Astrocyte (in vitro differentiated cells and primary cell): ENCODE data around the gene BAIAP3. TPM values are rescaled to one million over a fixed set of nuclear protein-coding genes. Genes with fewer than 3 reads are reported as not detected.

Source experiments
- DNase-seq: peaks from one replicate; pipeline ENCODE4 v3.0.0-alpha.2; 2010; ENCODE audit warnings: low read depth
- FAIRE-seq: peaks from 2 replicates; lab custom pipeline; 2011; peaks lifted over from hg19 to GRCh38; lab: Jason Lieb, UNC
- H2AFZ ChIP-seq: 2 replicates; pipeline ENCODE4 v1.6.0; 2012; ENCODE audit warnings: low read depth, low read length, inconsistent platforms
- H3K27ac ChIP-seq: 2 replicates; pipeline ENCODE4 v1.5.1; 2011; ENCODE audit warnings: low read depth, low read length, inconsistent platforms
- H3K27me3 ChIP-seq: 2 replicates; pipeline ENCODE4 v1.6.0; 2011; ENCODE audit warnings: low read length, inconsistent platforms; ENCODE audit not compliant: insufficient read depth
- H3K36me3 ChIP-seq: 2 replicates; pipeline ENCODE4 v1.5.1; 2011; ENCODE audit warnings: low read length, inconsistent platforms; ENCODE audit not compliant: insufficient read depth
- H3K4me1 ChIP-seq: 2 replicates; pipeline ENCODE4 v1.5.1; 2011; ENCODE audit warnings: low read length, inconsistent platforms; ENCODE audit not compliant: insufficient read depth
- H3K4me2 ChIP-seq: 2 replicates; pipeline ENCODE4 v1.6.0; 2012; ENCODE audit warnings: low read length, inconsistent platforms
- H3K4me3 ChIP-seq: 2 replicates; pipeline ENCODE4 v1.5.1; 2011; ENCODE audit warnings: low read depth, mild to moderate bottlenecking, low read length, inconsistent platforms; ENCODE audit not compliant: insufficient read depth
- H3K79me2 ChIP-seq: 2 replicates; pipeline ENCODE4 v1.6.0; 2012; ENCODE audit warnings: mild to moderate bottlenecking, low read length, inconsistent platforms; ENCODE audit not compliant: insufficient read depth
- H3K9ac ChIP-seq: 2 replicates; pipeline ENCODE4 v1.6.0; 2012; ENCODE audit warnings: mild to moderate bottlenecking, low read length, inconsistent platforms
- H3K9me3 ChIP-seq: 2 replicates; pipeline ENCODE4 v1.5.1; 2012; ENCODE audit warnings: low read depth, mild to moderate bottlenecking, low read length, inconsistent platforms; ENCODE audit not compliant: insufficient read depth
- H4K20me1 ChIP-seq: 2 replicates; pipeline ENCODE4 v1.6.0; 2012; ENCODE audit warnings: low read length, inconsistent platforms; ENCODE audit not compliant: insufficient read depth
- H3K27ac Mint-ChIP-seq: one replicate; pipeline ENCODE4 v1.8.0; 2021; ENCODE audit warnings: mild to moderate bottlenecking, mixed read lengths; ENCODE audit not compliant: unreplicated experiment
- H3K27me3 Mint-ChIP-seq: one replicate; pipeline ENCODE4 v1.8.0; 2021; ENCODE audit warnings: low read depth, mixed read lengths; ENCODE audit not compliant: unreplicated experiment
- H3K36me3 Mint-ChIP-seq: one replicate; pipeline ENCODE4 v1.8.0; 2021; ENCODE audit warnings: low read depth, mixed read lengths; ENCODE audit not compliant: unreplicated experiment
- H3K4me1 Mint-ChIP-seq: one replicate; pipeline ENCODE4 v1.8.0; 2021; ENCODE audit warnings: low read depth, mixed read lengths; ENCODE audit not compliant: unreplicated experiment
- H3K4me3 Mint-ChIP-seq: one replicate; pipeline ENCODE4 v1.8.0; 2021; ENCODE audit warnings: mild to moderate bottlenecking, moderate library complexity, mixed read lengths; ENCODE audit not compliant: unreplicated experiment
- H3K9me3 Mint-ChIP-seq: one replicate; pipeline ENCODE4 v1.8.0; 2021; ENCODE audit warnings: mild to moderate bottlenecking, mixed read lengths; ENCODE audit not compliant: unreplicated experiment
- CTCF ChIP-seq: IDR thresholded peaks from 2 replicates; pipeline ENCODE4 v1.5.1; 2011; ENCODE audit warnings: low read depth, mild to moderate bottlenecking, inconsistent platforms, low read length, moderate library complexity; ENCODE audit not compliant: insufficient read depth
- EZH2 ChIP-seq: IDR thresholded peaks from 2 replicates; pipeline ENCODE4 v1.6.1; 2012; ENCODE audit warnings: mild to moderate bottlenecking, low read length, inconsistent platforms; ENCODE audit not compliant: insufficient read depth
- total RNA-seq: library from RNA; stranded (reverse); gene quantifications from 2 replicates; pipeline ENCODE4 v1.2.1, GENCODE V29; 2021

BAIAP3 gene
- total RNA-seq, 1 donor from 2014 or later = 2.6 TPM

GRCh38 chr16:1379304-1380076 lies 46.0 kb downstream of the BAIAP3 start:
- FAIRE-seq (no peak), DNase-seq (peak; percentile 10)
- TF ChIP-seq EZH2 (no peak), CTCF (no peak)
- Mint-ChIP-seq H3K27ac (no peak overlapping the region), H3K4me1 (peaks cover 2% of the 10 kb centered on the region), H3K4me3 (peak overlapping the region; percentile 79), H3K36me3 (peaks cover 5% of the 10 kb centered on the region), H3K27me3 (peaks cover 3% of the 10 kb centered on the region), H3K9me3 (no peaks in the 10 kb centered on the region)
- Histone ChIP-seq H2AFZ (peak overlapping the region; percentile 52), H3K4me3 (peak overlapping the region; percentile 60), H3K9me3 (no peaks in the 10 kb centered on the region), H3K9ac (peak overlapping the region; percentile 87), H3K36me3 (no peaks in the 10 kb centered on the region), H3K27ac (peak overlapping the region; percentile 61), H3K4me2 (peak overlapping the region; percentile 92), H3K27me3 (no peaks in the 10 kb centered on the region), H3K79me2 (peaks cover 5% of the 10 kb centered on the region), H4K20me1 (peaks cover 22% of the 10 kb centered on the region), H3K4me1 (peaks cover 11% of the 10 kb centered on the region)

- H3K4me3 ChIP-seq = no peak overlapping the region
- no peaks in the 10 kb centered on the region for H3K36me3 ChIP-seq
- Mint-ChIP-seq H3K27me3 (peaks cover 3% of the 10 kb centered on the region), H3K27ac (no peak overlapping the region), H3K36me3 (peaks cover 6% of the 10 kb centered on the region), H3K9me3 (no peaks in the 10 kb centered on the region), H3K4me3 (peak overlapping the region; percentile 79), H3K4me1 (peaks cover 2% of the 10 kb centered on the region)
- H3K27me3 ChIP-seq = no peaks in the 10 kb centered on the region
- H3K9me3 ChIP-seq = no peaks in the 10 kb centered on the region
- peaks cover 5% of the 10 kb centered on the region for H3K79me2 ChIP-seq
- peaks cover 11% of the 10 kb centered on the region for H3K4me1 ChIP-seq
- peaks cover 22% of the 10 kb centered on the region for H4K20me1 ChIP-seq
- no peak for DNase-seq
- H3K27ac ChIP-seq = no peak overlapping the region
- FAIRE-seq = no peak
- TF ChIP-seq EZH2 (no peak), CTCF (no peak)
- H3K9ac ChIP-seq = no peak overlapping the region
- no peak overlapping the region for H2AFZ ChIP-seq
- peak overlapping the region; percentile 92 for H3K4me2 ChIP-seq
Measured at GRCh38 chr16:1380195-1380594, 46.8 kb downstream of the BAIAP3 start.
